Fibroblast of gingiva (primary cell): Measurements from ENCODE around the gene PRR35.
A peak's percentile ranks its signal among the peaks of the same experiment; 100 is the strongest.

Experiments
- DNase-seq: peaks from one replicate; pipeline ENCODE4 v3.0.0-alpha.2; 2011; ENCODE audit warnings: low read depth

Gene PRR35

GRCh38 chr16:580141-580945, 20.1 kb downstream of the PRR35 start:
- no peak for DNase-seq

GRCh38 chr16:580946-581498, 20.8 kb downstream of the PRR35 start:
- DNase-seq: no peak

- DNase-seq: no peak
Observed at GRCh38 chr16:582218-582613, 22.0 kb downstream of the PRR35 start.

- DNase-seq: no peak
Observed at GRCh38 chr16:582614-583331, 22.6 kb downstream of the PRR35 start.

GRCh38 chr16:583470-583814, 23.2 kb downstream of the PRR35 start:
- no peak for DNase-seq

GRCh38 chr16:583815-584591, 23.8 kb downstream of the PRR35 start:
- no peak for DNase-seq

GRCh38 chr16:585351-585750, 25.2 kb downstream of the PRR35 start:
- no peak for DNase-seq

- peak; percentile 35 for DNase-seq
Observed at GRCh38 chr16:586047-586644, 26.0 kb downstream of the PRR35 start.

GRCh38 chr16:586645-587590, 26.7 kb downstream of the PRR35 start:
- peak; percentile 50 for DNase-seq

GRCh38 chr16:588639-588888, 28.4 kb downstream of the PRR35 start:
- DNase-seq: peak; percentile 51

- DNase-seq: peak; percentile 94
Observed at GRCh38 chr16:588889-589657, 28.9 kb downstream of the PRR35 start.

GRCh38 chr16:589658-590187, 29.5 kb downstream of the PRR35 start, which contains the start of gene RAB40C:
Gene RAB40C, plus strand, starts transcription at chr16:590066. Its CDS starts 226 bp downstream, at chr16:590292.
- DNase-seq: peak; percentile 98

- peak; percentile 44 for DNase-seq
Observed at GRCh38 chr16:590188-590814, 30.1 kb downstream of the PRR35 start.

GRCh38 chr16:590815-591200, 30.6 kb downstream of the PRR35 start:
- no peak for DNase-seq

GRCh38 chr16:591231-591630, 31.0 kb downstream of the PRR35 start:
- DNase-seq: no peak

- no peak for DNase-seq
Observed at GRCh38 chr16:591892-592517, 31.8 kb downstream of the PRR35 start.

GRCh38 chr16:592518-593306, 32.5 kb downstream of the PRR35 start:
- peak; percentile 53 for DNase-seq

- no peak for DNase-seq
Observed at GRCh38 chr16:593406-593805, 33.2 kb downstream of the PRR35 start.
